ENCODE data around the gene RETREG3.

Gene RETREG3

GRCh38 chr17:42577532-42578281 lies 31.5 kb downstream of the RETREG3 start, which contains the start of gene PSMC3IP:
Gene PSMC3IP (minus strand): TSS chr17:42577729. CDS start chr17:42577686, 43 bp downstream.
- Histone ChIP-seq H3K4me1 (ENCODE audit: insufficient read depth, low read length, severe bottlenecking) (peaks cover 38% of the 10 kb centered on the region), H4K20me1 (ENCODE audit: insufficient read depth, low read length) (no peaks in the 10 kb centered on the region), H3K27me3 (ENCODE audit: insufficient read depth, low read length) (no peaks in the 10 kb centered on the region), H2AFZ (ENCODE audit: low read length) (no peak within 1 kb of the TSS), H3K4me2 (ENCODE audit: low read length) (peak within 1 kb of the TSS; percentile 69), H3K9ac (ENCODE audit: low read length) (peak within 1 kb of the TSS; percentile 77), H3K79me2 (ENCODE audit: insufficient read depth, low read length) (no peaks in the 10 kb centered on the region), H3K9me3 (ENCODE audit: low read length) (no peaks in the 10 kb centered on the region), H3K36me3 (ENCODE audit: insufficient read depth, low read length) (peaks cover 58% of the 10 kb centered on the region), H3K4me3 (ENCODE audit: low read depth, low read length, poor library complexity, severe bottlenecking) (peak within 1 kb of the TSS; percentile 76), H3F3A (ENCODE audit: insufficient read depth, low read length) (0 out of 2 replicates have a peak, but pooled peaks cover 5% of the 10 kb centered on the region), H3K27ac (ENCODE audit: low read depth, low read length, poor library complexity, severe bottlenecking) (peak within 1 kb of the TSS; percentile 93), H3K9me2 (ENCODE audit: low read depth, low read length) (no peaks in the 10 kb centered on the region)
- no peak for TF ChIP-seq EZH2 (IDR thresholded peaks at IDR 0.05; ENCODE audit: borderline replicate concordance, low read length)
- TF ChIP-seq CTCF (IDR thresholded peaks at IDR 0.05; ENCODE audit: low read length): peak; percentile 44

GRCh38 chr17:42577140-42577531 lies 32.0 kb downstream of the RETREG3 start:
- Histone ChIP-seq H3K27ac (ENCODE audit: low read depth, low read length, poor library complexity, severe bottlenecking) (peak overlapping the region; percentile 93), H3K79me2 (ENCODE audit: insufficient read depth, low read length) (no peaks in the 10 kb centered on the region), H3K9ac (ENCODE audit: low read length) (peak overlapping the region; percentile 77), H3K9me3 (ENCODE audit: low read length) (no peaks in the 10 kb centered on the region), H4K20me1 (ENCODE audit: insufficient read depth, low read length) (no peaks in the 10 kb centered on the region), H2AFZ (ENCODE audit: low read length) (no peak overlapping the region), H3K4me2 (ENCODE audit: low read length) (peak overlapping the region; percentile 69), H3K36me3 (ENCODE audit: insufficient read depth, low read length) (peaks cover 58% of the 10 kb centered on the region), H3F3A (ENCODE audit: insufficient read depth, low read length) (0 out of 2 replicates have a peak, but pooled peaks cover 5% of the 10 kb centered on the region), H3K4me3 (ENCODE audit: low read depth, low read length, poor library complexity, severe bottlenecking) (peak overlapping the region; percentile 76), H3K27me3 (ENCODE audit: insufficient read depth, low read length) (no peaks in the 10 kb centered on the region), H3K4me1 (ENCODE audit: insufficient read depth, low read length, severe bottlenecking) (peaks cover 38% of the 10 kb centered on the region), H3K9me2 (ENCODE audit: low read depth, low read length) (no peaks in the 10 kb centered on the region)
- TF ChIP-seq CTCF (IDR thresholded peaks at IDR 0.05; ENCODE audit: low read length) (no peak), EZH2 (IDR thresholded peaks at IDR 0.05; ENCODE audit: borderline replicate concordance, low read length) (no peak)

- no peak overlapping the region for H3K4me2 ChIP-seq (ENCODE audit: low read length)
These were observed 34.7 kb downstream of the RETREG3 start for GRCh38 chr17:42574463-42574862.

More at GRCh38 chr17:42574463-42574862, 34.7 kb downstream of the RETREG3 start:
- Histone ChIP-seq H3K9ac (ENCODE audit: low read length) (no peak overlapping the region), H3K27ac (ENCODE audit: low read depth, low read length, poor library complexity, severe bottlenecking) (no peak overlapping the region), H3K4me3 (ENCODE audit: low read depth, low read length, poor library complexity, severe bottlenecking) (no peak overlapping the region), H2AFZ (ENCODE audit: low read length) (no peak overlapping the region), H3K9me2 (ENCODE audit: low read depth, low read length) (no peaks in the 10 kb centered on the region), H3K27me3 (ENCODE audit: insufficient read depth, low read length) (no peaks in the 10 kb centered on the region), H3K36me3 (ENCODE audit: insufficient read depth, low read length) (peaks cover 61% of the 10 kb centered on the region), H3K79me2 (ENCODE audit: insufficient read depth, low read length) (no peaks in the 10 kb centered on the region), H4K20me1 (ENCODE audit: insufficient read depth, low read length) (no peaks in the 10 kb centered on the region), H3K4me1 (ENCODE audit: insufficient read depth, low read length, severe bottlenecking) (peaks cover 31% of the 10 kb centered on the region), H3F3A (ENCODE audit: insufficient read depth, low read length) (0 out of 2 replicates have a peak, but pooled peaks cover 4% of the 10 kb centered on the region), H3K9me3 (ENCODE audit: low read length) (no peaks in the 10 kb centered on the region)
- TF ChIP-seq EZH2 (IDR thresholded peaks at IDR 0.05; ENCODE audit: borderline replicate concordance, low read length) (no peak), CTCF (IDR thresholded peaks at IDR 0.05; ENCODE audit: low read length) (no peak)
